A204.1 (cell line): ENCODE data around the gene DUSP16.
"Not testable (repeated sequence)": the region's sequence is repeated elsewhere in the genome, so short reads cannot be mapped to it uniquely, and the experiment has no call there.

ENCODE experiments used
- FAIRE-seq: peaks from 2 replicates; lab custom pipeline; 2012; peaks lifted over from hg19 to GRCh38; lab: Jason Lieb, UNC

The DUSP16 gene

DNA sequence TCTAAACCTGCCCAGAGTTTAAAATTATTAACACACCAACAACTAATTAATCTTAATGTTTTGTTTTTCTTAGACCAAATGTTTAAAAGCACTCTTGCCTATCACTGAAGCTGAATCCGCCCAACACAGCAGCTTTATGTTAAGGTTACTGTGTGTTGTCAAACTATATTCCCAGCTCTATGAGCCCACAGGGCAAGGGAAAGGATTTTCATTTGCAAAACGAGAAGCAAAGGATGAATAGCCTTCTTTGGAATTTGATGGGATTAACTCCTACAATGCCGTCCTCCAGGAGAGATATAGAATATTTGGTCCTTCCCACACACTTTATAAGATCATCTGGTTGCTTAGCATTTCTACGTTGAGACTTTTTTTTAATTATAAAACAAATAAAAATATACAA, 43.7 kb downstream of the DUSP16 start:
- no peak for FAIRE-seq

GRCh38 chr12:12518464-12518845, 44.2 kb downstream of the DUSP16 start:
- no peak for FAIRE-seq

- FAIRE-seq = no peak
Observed at GRCh38 chr12:12513416-12514006, 49.2 kb downstream of the DUSP16 start.

DNA sequence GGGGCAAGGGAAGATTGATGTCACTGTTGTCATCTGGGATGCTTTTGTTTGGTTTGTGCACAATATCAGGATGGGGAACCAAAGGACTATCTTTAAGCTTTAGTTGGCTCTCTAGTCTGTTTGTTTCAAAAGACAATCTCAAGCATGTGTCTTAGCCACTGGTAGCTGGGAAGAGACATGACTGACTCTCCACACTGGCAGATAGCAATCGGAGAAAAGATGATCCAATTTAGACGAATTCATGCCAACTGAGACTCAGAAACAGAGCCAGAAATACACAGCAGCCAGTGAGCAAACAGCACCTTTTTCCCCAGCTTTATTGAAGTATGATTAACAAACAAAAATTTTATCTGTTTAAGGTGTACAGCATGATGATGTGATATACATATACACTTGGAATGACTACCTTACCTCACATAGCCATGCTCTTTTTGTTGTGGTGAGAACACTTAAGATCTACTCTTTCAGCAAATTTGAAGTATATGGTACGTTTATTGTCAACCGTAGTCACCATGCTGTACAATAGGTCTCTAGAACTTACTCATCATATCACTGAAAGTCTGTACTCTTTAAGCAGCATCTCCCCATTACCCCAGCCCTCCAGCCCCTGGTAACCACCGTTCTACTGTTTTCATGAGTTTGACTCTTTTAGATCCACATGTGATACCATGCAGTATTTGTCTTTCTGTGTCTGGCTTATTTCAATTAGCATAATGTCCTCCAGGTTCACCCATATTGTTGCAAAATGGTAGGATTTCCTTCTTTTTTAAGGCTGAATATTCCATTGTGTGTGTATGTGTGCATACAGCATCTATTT, 50.6 kb downstream of the DUSP16 start:
- FAIRE-seq = no peak

DNA sequence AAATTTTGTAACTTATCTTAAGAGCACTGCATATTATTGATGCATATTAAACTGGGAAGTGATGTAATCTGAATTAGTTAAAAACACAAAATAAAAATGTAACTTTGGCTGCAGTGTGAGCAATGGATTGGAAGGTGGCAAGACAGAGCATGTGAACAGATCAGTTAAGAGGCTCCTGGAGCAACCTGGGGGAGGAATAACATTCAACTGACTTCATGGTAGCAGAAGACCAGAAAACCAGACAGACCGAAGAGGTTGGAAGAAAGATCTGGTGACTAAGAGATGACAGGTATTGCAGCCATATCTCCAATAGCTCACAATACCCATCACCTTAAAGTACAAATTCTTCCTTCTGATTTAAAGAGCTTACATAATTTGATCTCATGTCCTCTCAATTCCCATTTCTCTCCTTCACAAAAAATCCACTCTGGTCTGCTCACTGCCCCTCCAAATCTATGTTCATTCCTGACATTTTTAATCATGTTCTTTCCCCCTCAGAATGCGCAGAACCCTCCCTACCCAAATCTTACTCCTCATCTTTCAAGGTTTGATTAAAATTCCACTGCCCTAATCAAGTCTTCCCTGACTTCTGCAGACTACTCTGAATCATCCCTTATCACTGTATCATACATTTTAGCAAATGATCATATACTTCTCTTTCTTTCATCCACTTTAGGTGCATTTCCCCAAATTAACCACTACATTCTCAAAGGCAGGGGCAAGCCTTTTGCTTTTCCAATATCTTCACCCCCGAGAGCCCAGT, 51.5 kb downstream of the DUSP16 start:
- no peak for FAIRE-seq

DNA sequence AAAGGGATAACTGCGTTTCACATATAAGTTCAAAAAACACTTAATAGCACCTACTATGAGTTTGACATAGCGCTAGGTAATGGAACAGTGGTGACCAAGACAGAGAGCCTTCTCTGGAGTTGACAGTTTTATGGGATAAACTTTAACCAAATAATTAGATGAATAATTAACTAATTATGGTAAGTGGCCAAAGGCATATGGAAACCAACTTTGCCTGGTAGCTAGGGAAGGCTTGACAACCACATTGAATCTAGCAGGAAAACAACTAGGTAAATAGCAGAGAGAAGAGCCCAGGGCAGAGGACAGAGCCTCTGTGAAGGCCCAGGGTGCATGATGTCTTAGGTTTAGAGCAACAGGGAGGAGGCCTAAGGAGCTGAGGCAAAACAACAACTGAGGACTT, 52.1 kb downstream of the DUSP16 start:
- FAIRE-seq = no peak

- FAIRE-seq = no peak
Observed at GRCh38 chr12:12510141-12510540, 52.5 kb downstream of the DUSP16 start.

DNA sequence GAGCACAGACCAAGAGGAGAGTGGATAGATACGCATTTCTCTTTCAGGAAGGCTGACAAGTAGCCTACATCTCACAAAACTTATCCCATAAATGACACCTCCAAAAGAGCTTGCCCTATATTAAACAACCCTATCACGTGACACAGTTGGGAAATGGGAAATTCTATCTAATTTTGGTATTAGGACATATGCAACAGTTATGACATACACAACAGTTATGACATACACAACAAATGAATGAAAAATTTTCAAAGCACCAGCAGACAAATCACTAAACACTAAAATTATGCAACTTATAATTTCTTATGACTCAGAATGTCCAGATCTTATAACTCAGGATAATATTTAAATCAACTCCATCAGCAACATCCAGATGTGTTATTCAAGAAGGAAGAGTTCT, 54.1 kb downstream of the DUSP16 start:
- no peak for FAIRE-seq

- no peak for FAIRE-seq
Observed at GRCh38 chr12:12507121-12507520, 55.5 kb downstream of the DUSP16 start.

DNA sequence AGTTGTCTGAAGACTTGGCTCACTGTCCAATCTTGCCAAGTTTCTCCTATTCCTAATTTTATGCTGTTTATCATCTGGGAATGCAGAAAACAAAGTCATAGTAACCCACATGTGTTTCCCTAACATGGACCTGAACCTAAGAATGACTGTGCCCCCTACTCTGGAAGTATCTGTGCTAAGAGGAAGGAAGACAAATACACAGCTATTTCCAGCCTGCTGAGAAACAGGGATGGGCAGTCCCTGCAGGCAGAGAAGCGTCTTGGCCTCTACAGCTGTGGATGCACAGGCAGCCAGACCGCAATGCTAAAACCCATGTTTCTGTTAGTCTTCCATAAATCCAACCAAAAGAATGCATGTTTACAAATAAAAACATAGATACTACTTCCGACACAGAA, 56.2 kb downstream of the DUSP16 start:
- FAIRE-seq = no peak

GRCh38 chr12:12505544-12506495, 56.8 kb downstream of the DUSP16 start:
- no peak for FAIRE-seq

DNA sequence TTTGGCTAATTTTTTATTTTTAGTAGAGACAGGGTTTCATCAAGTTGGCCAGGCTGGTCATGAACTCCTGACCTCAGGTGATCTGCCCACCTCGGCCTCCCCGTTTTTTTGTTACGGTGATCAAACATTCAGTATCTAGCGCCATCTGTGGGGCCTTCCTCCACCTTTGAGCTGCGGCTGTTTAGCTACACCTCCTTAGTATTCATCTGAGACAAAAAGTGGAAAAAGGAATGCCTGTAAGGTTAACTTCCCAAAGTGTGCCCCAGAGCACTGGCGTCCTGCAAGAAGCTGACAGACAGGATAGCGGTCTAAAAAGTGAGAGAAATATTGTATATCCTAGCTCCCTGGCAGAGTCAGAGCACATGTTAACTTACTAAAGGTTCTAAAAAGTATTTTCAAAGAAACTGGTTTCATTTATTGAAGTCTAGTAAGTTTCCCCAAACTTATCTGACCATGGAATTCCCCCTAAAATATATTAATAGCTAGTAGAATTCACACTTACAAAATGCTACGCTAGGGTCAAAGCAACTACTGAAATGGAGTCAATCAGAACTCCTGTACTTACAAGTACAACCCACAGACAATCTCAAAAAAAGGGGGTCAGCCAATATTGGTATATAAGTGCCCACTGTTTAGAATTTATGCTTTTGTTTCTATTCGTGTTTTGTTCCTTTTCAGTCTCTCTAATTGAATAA, 59.1 kb downstream of the DUSP16 start:
- FAIRE-seq = no peak

- FAIRE-seq = no peak
Observed at GRCh38 chr12:12502815-12503151, 59.9 kb downstream of the DUSP16 start.

- FAIRE-seq = not testable (repeated sequence)
Observed at GRCh38 chr12:12502130-12502814, 60.4 kb downstream of the DUSP16 start.

- no peak for FAIRE-seq
Observed at GRCh38 chr12:12501121-12501520, 61.5 kb downstream of the DUSP16 start.

- no peak for FAIRE-seq
Observed at GRCh38 chr12:12499909-12500604, 62.6 kb downstream of the DUSP16 start.

DNA sequence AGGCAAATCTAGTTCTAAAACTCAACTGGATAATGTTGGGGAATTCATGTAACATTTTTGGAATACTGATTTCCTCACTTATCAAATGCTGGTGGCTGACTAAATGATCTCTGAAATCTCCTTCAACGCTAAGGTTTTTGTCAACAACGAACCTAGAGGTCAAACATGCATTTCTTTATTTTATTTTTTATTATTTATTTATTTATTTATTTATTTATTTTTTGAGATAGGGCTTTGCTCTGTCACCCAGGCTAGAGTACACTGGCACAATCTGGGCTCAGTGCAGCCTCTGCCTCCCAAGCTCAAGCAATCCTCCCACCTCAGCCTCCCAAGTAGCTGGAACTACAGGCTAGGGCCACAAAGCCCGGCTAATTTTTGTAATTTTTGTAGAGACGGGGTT, 64.5 kb downstream of the DUSP16 start:
- no peak for FAIRE-seq

- FAIRE-seq = no peak
Observed at GRCh38 chr12:12495536-12495935, 67.1 kb downstream of the DUSP16 start.

GRCh38 chr12:12492547-12492946, 70.1 kb downstream of the DUSP16 start:
- FAIRE-seq = no peak

DNA sequence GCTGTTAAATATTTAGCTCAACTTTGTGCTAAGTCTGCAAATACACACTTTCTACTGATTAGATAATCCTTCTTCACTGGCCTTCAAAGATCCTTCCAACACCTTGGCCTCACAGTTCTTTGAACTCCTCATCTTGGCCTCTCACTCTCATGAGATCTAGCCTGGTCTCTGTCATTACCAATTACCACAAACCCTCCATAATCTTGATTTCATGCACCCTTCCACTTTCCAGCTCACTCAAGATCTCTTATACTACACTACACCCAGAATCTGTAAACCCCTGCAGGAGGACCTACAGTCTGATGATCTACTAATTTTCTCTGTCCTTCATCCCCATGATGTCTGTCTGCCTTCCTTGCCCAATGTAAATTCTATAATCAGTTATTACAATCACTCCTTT, 71.1 kb downstream of the DUSP16 start:
- no peak for FAIRE-seq
